ENCODE results near the gene KCNK6.

DNA sequence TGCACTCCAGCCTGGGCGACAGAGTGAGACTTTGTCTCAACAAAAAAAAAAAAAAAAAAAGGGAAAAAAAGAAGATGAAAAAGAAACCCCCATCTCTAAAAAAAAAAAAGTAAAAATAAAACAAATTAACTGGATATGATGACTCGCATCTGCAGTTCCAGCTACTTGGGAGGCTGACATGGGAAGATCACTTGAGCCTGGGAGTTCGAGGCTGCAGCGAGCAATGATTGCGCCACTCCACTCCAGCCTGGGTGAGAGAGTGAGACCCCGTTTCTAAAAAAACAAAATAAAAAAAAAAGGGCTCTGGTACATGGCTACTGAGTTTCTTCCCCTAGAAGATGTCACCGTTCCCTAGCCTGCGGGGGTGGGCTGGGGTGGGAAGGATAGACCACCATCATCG, 13.6 kb downstream of the KCNK6 start:
- TF ChIP-seq ERG (CRISPR knock-in tag; IDR thresholded peaks at IDR 0.05) = no peak
- no peak for TF ChIP-seq HMGA2 (CRISPR knock-in tag; IDR thresholded peaks at IDR 0.05)
- TF ChIP-seq, protein P1, sequence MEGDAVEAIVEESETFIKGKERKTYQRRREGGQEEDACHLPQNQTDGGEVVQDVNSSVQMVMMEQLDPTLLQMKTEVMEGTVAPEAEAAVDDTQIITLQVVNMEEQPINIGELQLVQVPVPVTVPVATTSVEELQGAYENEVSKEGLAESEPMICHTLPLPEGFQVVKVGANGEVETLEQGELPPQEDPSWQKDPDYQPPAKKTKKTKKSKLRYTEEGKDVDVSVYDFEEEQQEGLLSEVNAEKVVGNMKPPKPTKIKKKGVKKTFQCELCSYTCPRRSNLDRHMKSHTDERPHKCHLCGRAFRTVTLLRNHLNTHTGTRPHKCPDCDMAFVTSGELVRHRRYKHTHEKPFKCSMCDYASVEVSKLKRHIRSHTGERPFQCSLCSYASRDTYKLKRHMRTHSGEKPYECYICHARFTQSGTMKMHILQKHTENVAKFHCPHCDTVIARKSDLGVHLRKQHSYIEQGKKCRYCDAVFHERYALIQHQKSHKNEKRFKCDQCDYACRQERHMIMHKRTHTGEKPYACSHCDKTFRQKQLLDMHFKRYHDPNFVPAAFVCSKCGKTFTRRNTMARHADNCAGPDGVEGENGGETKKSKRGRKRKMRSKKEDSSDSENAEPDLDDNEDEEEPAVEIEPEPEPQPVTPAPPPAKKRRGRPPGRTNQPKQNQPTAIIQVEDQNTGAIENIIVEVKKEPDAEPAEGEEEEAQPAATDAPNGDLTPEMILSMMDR (IDR thresholded peaks at IDR 0.05) = no peak
- TF ChIP-seq JUN (CRISPR knock-in tag; IDR thresholded peaks at IDR 0.05) = no peak
- no peak for TF ChIP-seq NFYB (CRISPR knock-in tag; conservative IDR thresholded peaks at IDR 0.05; ENCODE audit: low read depth)
- no peak for TF ChIP-seq AFF4 (CRISPR knock-in tag; IDR thresholded peaks at IDR 0.05; ENCODE audit: borderline replicate concordance)
- no peak for TF ChIP-seq CREM (CRISPR knock-in tag; IDR thresholded peaks at IDR 0.05)
- TF ChIP-seq ATF1 (CRISPR knock-in tag; IDR thresholded peaks at IDR 0.05) = no peak
- TF ChIP-seq FOXK1 (CRISPR knock-in tag; IDR thresholded peaks at IDR 0.05) = no peak
- no peak for TF ChIP-seq ZNF121 (CRISPR knock-in tag; IDR thresholded peaks at IDR 0.05)
- TF ChIP-seq MAX (CRISPR knock-in tag; IDR thresholded peaks at IDR 0.05) = no peak

All from WTC11 (cell line).